Measurements from ENCODE around the gene CALHM1. TPM values are rescaled to one million over a fixed set of nuclear protein-coding genes. Genes with fewer than 3 reads are reported as not detected.

CALHM1 gene
- total and polyA plus RNA-seq, 2 experiments from 2014 or later, result 0.11 TPM; not detected in 1

- TF ChIP-seq CTCF (conservative IDR thresholded peaks at IDR 0.05; ENCODE audit: low read depth in 2 of 2), result no peak
- TF ChIP-seq CREB1 (CRISPR knock-in tag; IDR thresholded peaks at IDR 0.05; ENCODE audit: low read depth), result no peak
- no peak for TF ChIP-seq REST (IDR thresholded peaks at IDR 0.05; ENCODE audit: unreplicated experiment)
- TF ChIP-seq EZH2 (IDR thresholded peaks at IDR 0.05; ENCODE audit: low read depth, unreplicated experiment), result no peak
- TF ChIP-seq ZNF114 (CRISPR knock-in tag; IDR thresholded peaks at IDR 0.05), result no peak
- no peak for TF ChIP-seq ZNF462 (CRISPR knock-in tag; IDR thresholded peaks at IDR 0.05)
- no peak for TF ChIP-seq NANOG (IDR thresholded peaks at IDR 0.05; ENCODE audit: borderline replicate concordance)
- no peak for TF ChIP-seq POLR2AphosphoS5 (IDR thresholded peaks at IDR 0.05; ENCODE audit: low read depth)
- TF ChIP-seq JUNB (IDR thresholded peaks at IDR 0.05; ENCODE audit: unreplicated experiment), result no peak
- no peak for TF ChIP-seq ZNF331 (CRISPR knock-in tag; IDR thresholded peaks at IDR 0.05; ENCODE audit: low read depth)
- no peak for TF ChIP-seq EZH2phosphoT487 (IDR thresholded peaks at IDR 0.05; ENCODE audit: unreplicated experiment)
- no peak for TF ChIP-seq STAT1 (IDR thresholded peaks at IDR 0.05; ENCODE audit: unreplicated experiment)
- Histone ChIP-seq H4K20me1 (replicated peaks; ENCODE audit: insufficient read depth) (no peaks in the 10 kb centered on the region), H3K4me3 (no peak overlapping the region), H3K27me3 (ENCODE audit: insufficient read depth) (peaks cover 58% of the 10 kb centered on the region), H3K9me2 (ENCODE audit: insufficient read depth) (no peaks in the 10 kb centered on the region), H3K4me1 (ENCODE audit: insufficient read depth) (no peaks in the 10 kb centered on the region; the same call in 1 of the 2 replicates), H3K27ac (ENCODE audit: low read depth) (no peak overlapping the region), H3K79me2 (replicated peaks; ENCODE audit: insufficient read depth) (no peaks in the 10 kb centered on the region), H3F3A (replicated peaks; ENCODE audit: low read depth) (peaks cover 5% of the 10 kb centered on the region; the same call in 1 of the 2 replicates), H2AFZ (peak overlapping the region; percentile 94; the same call in 1 of the 2 replicates), H3K36me3 (ENCODE audit: insufficient read depth) (no peaks in the 10 kb centered on the region), H3K4me2 (no peak overlapping the region)
- H3K36me3 Mint-ChIP-seq (ENCODE audit: low read depth), result no peaks in the 10 kb centered on the region
- ATAC-seq, result no peak
- H3K27me3 Mint-ChIP-seq (ENCODE audit: insufficient read depth, low read depth, poor library complexity), result peaks cover 28% of the 10 kb centered on the region
- peaks cover 23% of the 10 kb centered on the region; the same call in 2 of the 3 replicates for H3K4me1 Mint-ChIP-seq
- H3K9me3 Mint-ChIP-seq, result no peaks in the 10 kb centered on the region; the same call in 2 of the 3 replicates
- DNase-seq (ENCODE audit: low spot score), result no peak
- no peak overlapping the region for H3K4me3 Mint-ChIP-seq
- no peak overlapping the region for H3K27ac Mint-ChIP-seq
Observed at GRCh38 chr10:103495321-103495720, 36.6 kb upstream of the CALHM1 start.
